DND-41 (cell line): ENCODE measurements around the gene BACE1-AS.

Source experiments
- EZH2 ChIP-seq: IDR thresholded peaks from 3 replicates; pipeline ENCODE4 v1.6.1; 2012; ENCODE audit warnings: borderline replicate concordance, low read depth, mild to moderate bottlenecking, moderate library complexity, low read length, inconsistent platforms; ENCODE audit not compliant: severe bottlenecking
- TF ChIP-seq, protein P1 (sequence below): IDR thresholded peaks from 2 replicates; pipeline ENCODE4 v1.5.1; 2012; ENCODE audit warnings: borderline replicate concordance, low read length, moderate library complexity, mild to moderate bottlenecking; ENCODE audit not compliant: poor library complexity, severe bottlenecking; ENCODE audit errors: extremely low read depth

GRCh38 chr11:117248341-117248740, 42.8 kb upstream of the BACE1-AS start:
- TF ChIP-seq, protein P1, sequence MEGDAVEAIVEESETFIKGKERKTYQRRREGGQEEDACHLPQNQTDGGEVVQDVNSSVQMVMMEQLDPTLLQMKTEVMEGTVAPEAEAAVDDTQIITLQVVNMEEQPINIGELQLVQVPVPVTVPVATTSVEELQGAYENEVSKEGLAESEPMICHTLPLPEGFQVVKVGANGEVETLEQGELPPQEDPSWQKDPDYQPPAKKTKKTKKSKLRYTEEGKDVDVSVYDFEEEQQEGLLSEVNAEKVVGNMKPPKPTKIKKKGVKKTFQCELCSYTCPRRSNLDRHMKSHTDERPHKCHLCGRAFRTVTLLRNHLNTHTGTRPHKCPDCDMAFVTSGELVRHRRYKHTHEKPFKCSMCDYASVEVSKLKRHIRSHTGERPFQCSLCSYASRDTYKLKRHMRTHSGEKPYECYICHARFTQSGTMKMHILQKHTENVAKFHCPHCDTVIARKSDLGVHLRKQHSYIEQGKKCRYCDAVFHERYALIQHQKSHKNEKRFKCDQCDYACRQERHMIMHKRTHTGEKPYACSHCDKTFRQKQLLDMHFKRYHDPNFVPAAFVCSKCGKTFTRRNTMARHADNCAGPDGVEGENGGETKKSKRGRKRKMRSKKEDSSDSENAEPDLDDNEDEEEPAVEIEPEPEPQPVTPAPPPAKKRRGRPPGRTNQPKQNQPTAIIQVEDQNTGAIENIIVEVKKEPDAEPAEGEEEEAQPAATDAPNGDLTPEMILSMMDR, result no peak
- no peak for TF ChIP-seq EZH2
